Measurements from ENCODE around the gene TTYH3. TPM values are rescaled to one million over a fixed set of nuclear protein-coding genes. Genes with fewer than 3 reads are reported as not detected.

TTYH3 gene
- total RNA-seq, 1 experiment from 2014 or later = 122 TPM

- peaks cover 12% of the 10 kb centered on the region; the same call in 1 of the 2 replicates for H3K27me3 ChIP-seq (ENCODE audit: insufficient read depth, low read length)
- H2BK15ac ChIP-seq (ENCODE audit: low read depth, low read length) = no peak within 1 kb of the TSS
- no peak within 1 kb of the TSS for H3K56ac ChIP-seq (ENCODE audit: insufficient read length, low read depth, low read length)
- no peak within 1 kb of the TSS for H3K27ac ChIP-seq (ENCODE audit: insufficient read length, low read depth, low read length)
- H3K79me1 ChIP-seq (ENCODE audit: insufficient read depth, low read depth, low read length, poor library complexity, severe bottlenecking) = no peaks in the 10 kb centered on the region
- H3K9ac ChIP-seq (ENCODE audit: extremely low read depth, insufficient read length, low read length) = no peak within 1 kb of the TSS
- no peak within 1 kb of the TSS for H4K91ac ChIP-seq (ENCODE audit: insufficient read length, low read depth, low read length)
- no peak for TF ChIP-seq CTCF (conservative IDR thresholded peaks at IDR 0.05)
- H2AK5ac ChIP-seq (ENCODE audit: insufficient read length, low read length) = no peak within 1 kb of the TSS
- peak within 1 kb of the TSS; percentile 53 to 75 for H3K4me3 Mint-ChIP-seq
- H2BK12ac ChIP-seq (ENCODE audit: insufficient read length, low read depth, low read length) = no peak within 1 kb of the TSS
- H2BK20ac ChIP-seq (ENCODE audit: low read depth, low read length, poor library complexity, severe bottlenecking) = no peak within 1 kb of the TSS
- H3K4ac ChIP-seq (ENCODE audit: low read depth, low read length) = no peak within 1 kb of the TSS
- peak within 1 kb of the TSS; percentile 54 for H3K4me2 ChIP-seq (ENCODE audit: insufficient read depth, insufficient read length, low read length)
- peak within 1 kb of the TSS; percentile 84 for H3K14ac ChIP-seq (ENCODE audit: insufficient read depth, low read length)
- H3K9me3 Mint-ChIP-seq = peaks cover 0 to 5% of the 10 kb centered on the region in 2 experiments; a peak in 2 of 5 replicates
- no peak within 1 kb of the TSS for H4K5ac ChIP-seq (ENCODE audit: insufficient read length, low read depth, low read length)
- no peak within 1 kb of the TSS for H2AFZ ChIP-seq (ENCODE audit: low read length)
- no peaks in the 10 kb centered on the region for H3K79me2 ChIP-seq (ENCODE audit: insufficient read depth, low read length)
- H3K18ac ChIP-seq (ENCODE audit: insufficient read length, low read depth, low read length) = no peak within 1 kb of the TSS
- H3K36me3 Mint-ChIP-seq (ENCODE audit: insufficient read depth in 1 of 3, low read depth in 3 of 3) = no peaks in the 10 kb centered on the region; a peak in 1 of 7 replicates
- H3K27ac Mint-ChIP-seq = no peak within 1 kb of the TSS; a peak in 1 of 7 replicates
- H3K9me3 ChIP-seq (ENCODE audit: control insufficient read depth, low read depth, low read length) = no peaks in the 10 kb centered on the region
- H2BK5ac ChIP-seq (ENCODE audit: insufficient read length, low read length) = no peak within 1 kb of the TSS
- no peak within 1 kb of the TSS for H3T11ph ChIP-seq (ENCODE audit: low read length)
- DNase-seq = no peak
- no peak within 1 kb of the TSS for H3K23ac ChIP-seq (ENCODE audit: insufficient read length, low read depth, low read length)
- H3K23me2 ChIP-seq (ENCODE audit: insufficient read length, low read depth, low read length, poor library complexity, severe bottlenecking) = peaks cover 11% of the 10 kb centered on the region
- no peaks in the 10 kb centered on the region for H4K20me1 ChIP-seq (ENCODE audit: control insufficient read depth, insufficient read depth, insufficient read length)
- H2BK120ac ChIP-seq (ENCODE audit: low read depth, low read length, poor library complexity, severe bottlenecking) = no peak within 1 kb of the TSS
- H3K27me3 Mint-ChIP-seq (ENCODE audit: low read depth) = peaks cover 57% of the 10 kb centered on the region
- WGBS (ENCODE audit: extremely low coverage, insufficient read length, low lambda C conversion rate) = no CpG with 5 or more reads among the region's 41 CpGs
- H3K4me1 Mint-ChIP-seq = peaks cover 5 to 8% of the 10 kb centered on the region in 2 experiments
- H4K8ac ChIP-seq (replicated peaks; ENCODE audit: insufficient read length, low read depth, low read length) = no peak within 1 kb of the TSS
- no peaks in the 10 kb centered on the region for H3K4me1 ChIP-seq (ENCODE audit: insufficient read depth, low read length)
These were observed 56.1 kb downstream of the TTYH3 start, which contains the start of gene AMZ1 for GRCh38 chr7:2687881-2688318. AMZ1 (plus strand) TSS chr7:2688202; CDS start chr7:2700452, 12,250 bp downstream.
